NCI-H345 treated with DMSO at 0.1 percent for 48 hours (cell line): Measurements from ENCODE around the gene IGSF21.

Experiments
- DNase-seq: peaks from one replicate; lab custom pipeline; 2025; ENCODE audit not compliant: unreplicated experiment; lab: John Stamatoyannopoulos, UW

IGSF21 gene

DNA sequence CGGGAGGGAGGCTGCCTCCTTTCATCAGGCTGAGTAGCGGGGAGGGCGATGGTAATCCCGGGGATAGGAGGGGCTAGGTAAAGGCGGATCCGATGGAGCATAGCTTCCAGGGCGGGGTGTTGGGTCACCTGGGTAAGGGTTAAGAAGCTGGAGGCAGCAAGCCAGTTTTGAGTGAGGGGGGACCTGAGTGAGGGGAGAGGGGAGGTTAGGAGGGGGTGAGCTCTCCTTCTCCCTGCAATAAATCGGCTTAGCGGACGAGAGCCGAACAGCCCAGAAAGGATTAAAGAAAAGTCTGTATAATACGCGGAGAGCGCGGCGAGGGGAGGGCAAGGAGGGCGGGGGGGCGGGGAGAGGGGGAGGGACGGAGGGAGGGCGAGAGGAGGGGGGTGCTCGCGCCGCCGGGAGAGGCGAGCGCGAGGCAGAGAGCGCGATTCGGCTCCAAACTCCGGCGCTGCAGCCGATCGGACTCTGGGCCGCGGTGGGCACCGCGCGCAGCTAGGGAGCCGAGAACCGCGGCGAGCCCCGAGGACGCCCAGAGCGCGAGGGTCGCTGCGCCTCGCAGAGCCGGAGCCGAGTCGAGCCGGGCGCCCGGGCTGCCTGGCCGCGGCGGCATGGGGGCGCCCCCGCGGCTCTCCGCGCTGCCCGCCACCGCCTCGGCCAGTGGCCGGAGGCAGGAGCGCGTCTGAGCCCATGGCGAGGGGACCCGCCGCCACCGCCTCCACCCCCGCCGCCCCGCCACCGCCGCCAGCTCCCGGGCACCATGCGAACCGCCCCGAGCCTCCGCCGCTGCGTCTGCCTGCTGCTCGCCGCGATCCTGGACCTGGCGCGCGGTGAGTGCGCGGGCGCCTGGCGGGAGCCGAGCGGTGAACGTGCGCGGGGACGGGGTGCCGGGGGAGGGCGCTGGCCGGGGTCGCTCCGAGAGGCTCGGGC lies at the start of gene IGSF21:
Gene IGSF21 (plus strand): TSS at position 430 of the 930 bp plus-strand sequence. CDS start 331 bp downstream, at position 761.
- peak; percentile 30 for DNase-seq

- no peak for DNase-seq
These were observed 49.2 kb upstream of the IGSF21 start for GRCh38 chr1:18058206-18058921.

DNA sequence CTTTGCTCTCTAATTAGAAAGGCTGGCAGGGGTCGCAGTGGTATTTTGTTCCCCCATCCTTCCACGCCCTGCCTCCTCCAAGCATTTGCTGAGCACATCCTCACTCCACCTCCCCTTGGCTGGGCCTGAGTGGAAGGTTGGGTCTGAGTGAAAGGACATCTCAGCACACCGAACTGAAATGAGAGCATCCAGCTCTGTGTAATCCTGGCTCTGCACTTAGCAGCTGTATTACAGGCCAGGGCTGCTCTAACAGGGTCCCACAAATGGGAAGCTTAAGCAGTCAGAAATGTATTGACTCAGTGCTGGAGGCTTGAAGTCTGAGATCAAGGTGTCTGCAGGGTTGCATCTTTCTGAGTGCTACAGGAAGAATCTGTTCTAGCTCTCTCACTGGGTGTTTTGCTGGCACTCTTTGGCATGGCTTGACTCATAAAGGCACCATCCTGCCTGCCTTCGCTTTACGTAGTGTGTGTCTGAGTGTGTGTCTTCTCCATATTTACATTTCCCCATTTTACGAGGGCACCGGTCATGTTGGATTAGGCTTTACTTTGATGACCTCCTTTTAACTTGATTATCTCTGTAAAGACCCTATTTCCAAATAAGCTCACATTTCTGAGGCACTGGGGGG lies 48.5 kb upstream of the IGSF21 start:
- DNase-seq: no peak

- no peak for DNase-seq
These were observed 47.2 kb upstream of the IGSF21 start for GRCh38 chr1:18060366-18060765.

DNA sequence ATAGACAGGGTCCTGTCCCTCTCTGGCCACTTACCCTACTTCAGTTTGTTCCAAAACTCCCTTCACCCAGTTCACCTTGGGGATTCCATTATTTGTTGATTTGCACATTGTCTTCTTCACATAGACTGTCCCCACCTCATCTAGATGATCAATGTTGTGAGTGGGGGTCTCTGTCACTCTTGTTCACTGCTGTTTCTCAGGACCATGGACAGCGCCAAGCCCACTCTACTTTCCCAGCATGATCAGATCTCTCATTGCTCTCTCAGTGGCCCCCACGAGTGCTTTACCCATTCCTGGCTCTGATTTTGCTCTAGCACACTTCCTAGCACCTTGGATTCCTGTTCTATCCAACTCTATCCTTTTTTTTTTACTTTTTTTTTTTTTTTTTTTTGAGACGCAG lies 45.4 kb upstream of the IGSF21 start:
- no peak for DNase-seq

DNA sequence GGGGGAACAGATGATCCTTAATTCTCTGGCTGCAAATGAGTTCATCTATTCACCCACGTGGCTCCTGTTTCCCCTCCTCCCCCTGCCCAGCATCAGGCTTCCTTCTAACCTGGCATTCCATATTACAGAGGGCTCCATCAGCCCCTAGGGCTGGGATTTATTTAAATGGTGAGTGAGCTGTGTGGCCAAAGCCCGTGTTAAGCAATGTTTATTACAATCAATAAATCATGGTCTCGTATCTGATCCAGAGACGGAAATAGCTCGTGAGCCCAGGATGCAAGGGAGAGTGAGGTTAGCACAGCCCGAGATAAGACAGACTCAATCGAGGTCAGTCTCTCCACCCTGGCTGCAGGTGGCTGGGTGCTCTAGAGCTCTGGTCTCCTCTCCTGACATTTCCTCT lies 43.1 kb upstream of the IGSF21 start:
- DNase-seq: no peak

DNA sequence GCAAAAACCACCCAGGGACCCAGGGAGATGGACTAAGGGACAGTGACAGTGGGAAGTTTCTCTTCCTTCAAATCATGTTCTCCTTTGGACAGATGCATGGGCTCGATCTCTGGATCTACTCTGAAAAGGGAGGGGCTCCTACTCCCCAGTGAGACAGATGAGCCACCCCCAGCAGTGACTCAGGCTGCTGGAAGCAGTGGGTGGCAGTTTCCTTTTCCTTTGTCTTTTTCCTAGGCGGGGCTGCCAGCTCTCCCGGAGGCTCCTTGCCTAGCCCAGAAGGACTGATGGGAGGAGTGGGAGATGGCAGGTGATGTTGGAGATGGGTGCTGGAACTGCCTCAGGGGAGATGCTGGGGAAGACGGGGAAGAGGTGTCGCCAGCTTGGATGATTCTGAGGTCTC lies 41.0 kb upstream of the IGSF21 start:
- DNase-seq: no peak

GRCh38 chr1:18069903-18070302 lies 37.7 kb upstream of the IGSF21 start:
- no peak for DNase-seq

DNA sequence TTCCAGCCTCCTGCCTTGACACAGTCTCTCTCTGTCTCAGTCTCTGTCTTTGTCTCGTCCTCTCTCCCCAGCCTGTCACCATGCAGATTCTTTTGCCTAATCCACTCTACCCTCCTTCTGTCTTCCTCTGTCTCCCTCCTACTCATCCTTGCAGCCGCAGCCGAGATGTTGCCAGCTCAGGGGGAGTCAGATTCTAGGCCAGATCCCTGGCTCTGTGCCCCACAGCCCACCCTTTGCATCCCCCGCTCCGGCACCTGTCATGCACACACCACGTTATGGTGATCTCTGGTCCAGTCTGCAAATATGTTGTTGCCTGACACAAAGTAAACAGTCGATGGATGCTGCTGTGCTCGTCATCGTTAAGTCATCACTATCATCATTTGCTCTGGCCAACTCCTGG lies 35.5 kb upstream of the IGSF21 start:
- DNase-seq: peak; percentile 28

- DNase-seq: no peak
These were observed 34.4 kb upstream of the IGSF21 start for GRCh38 chr1:18073066-18073642.

DNA sequence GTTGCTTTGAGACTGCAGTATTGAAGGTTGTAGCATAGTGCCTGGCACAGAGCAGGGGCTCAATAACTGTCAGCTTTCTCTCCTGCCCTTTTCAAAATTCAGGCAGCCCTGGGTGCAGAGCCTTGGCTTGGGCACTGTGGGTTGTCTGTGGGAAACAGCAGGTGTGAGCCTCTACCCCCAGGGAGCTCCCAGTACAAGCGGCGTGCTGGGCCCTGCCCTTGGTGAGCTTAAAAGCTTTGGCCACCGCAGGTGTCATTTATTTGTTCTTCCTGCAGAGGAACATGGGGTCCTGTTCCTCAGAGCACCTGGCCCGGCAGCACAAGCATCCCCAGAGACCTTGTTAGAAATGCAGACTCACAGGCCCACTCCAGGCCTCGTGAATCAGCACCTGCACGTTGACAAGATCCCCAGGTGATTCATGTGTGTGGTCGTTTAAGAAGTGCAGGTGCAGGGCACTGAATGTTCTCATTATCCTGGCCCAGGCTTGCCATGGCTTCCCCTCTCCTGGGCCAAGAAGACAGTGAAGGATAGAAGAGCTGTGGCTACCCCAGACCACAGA lies 29.9 kb upstream of the IGSF21 start:
- DNase-seq: peak; percentile 97

GRCh38 chr1:18079941-18080735 lies 27.5 kb upstream of the IGSF21 start:
- peak; percentile 69 for DNase-seq

DNA sequence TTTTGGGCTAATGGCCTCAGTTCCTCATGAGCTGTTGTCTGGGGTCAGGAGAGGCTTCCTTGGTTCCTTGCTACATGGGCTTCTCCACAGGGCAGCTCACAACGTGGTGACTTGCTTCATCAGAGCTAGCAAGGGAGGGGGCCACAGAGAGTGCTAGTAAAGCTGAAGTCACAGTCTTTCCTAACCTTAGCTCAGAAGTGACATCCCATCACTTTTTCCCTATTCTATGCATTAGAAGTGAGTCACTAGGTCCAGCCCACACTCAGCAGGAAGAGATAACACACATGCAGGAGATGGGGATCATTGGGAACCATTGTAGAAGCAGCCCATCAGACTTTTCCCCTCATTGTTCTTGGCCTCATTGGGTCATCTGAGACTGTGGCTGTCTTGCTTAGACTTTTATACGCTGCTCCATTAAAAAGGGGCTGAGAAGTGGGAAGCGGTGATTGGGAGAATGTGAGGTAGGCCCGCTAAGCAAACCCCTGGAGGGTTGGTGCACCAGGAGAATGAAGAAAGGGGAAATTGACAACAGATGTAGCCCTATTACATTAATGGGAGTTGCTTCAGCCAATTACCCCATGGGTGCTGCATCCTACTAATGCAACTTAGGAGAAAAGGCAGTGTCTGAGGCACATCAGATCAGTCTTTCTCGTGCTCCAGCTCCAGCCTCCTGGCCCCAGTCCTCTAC lies 22.1 kb upstream of the IGSF21 start:
- DNase-seq: no peak

- no peak for DNase-seq
These were observed 19.5 kb upstream of the IGSF21 start for GRCh38 chr1:18088077-18088594.

DNA sequence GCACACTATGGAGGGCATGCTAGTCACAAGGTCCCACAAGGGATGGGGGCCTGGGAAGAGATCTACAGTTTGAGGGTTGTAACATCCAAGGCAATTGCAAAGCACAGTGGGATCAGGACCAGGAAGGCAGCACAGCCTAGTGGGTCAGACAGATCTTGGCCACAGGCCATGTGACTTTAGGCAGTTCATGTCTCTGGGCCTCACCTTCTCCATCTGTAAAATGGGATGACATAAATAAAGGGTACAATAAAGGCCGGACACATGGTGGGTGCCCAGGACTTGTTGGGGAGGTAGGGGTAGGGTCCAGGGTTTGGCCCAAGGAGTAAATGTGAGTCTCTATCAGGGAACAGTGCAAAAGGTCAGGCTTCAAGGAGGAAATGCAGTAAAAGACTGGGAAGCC lies 18.1 kb upstream of the IGSF21 start:
- no peak for DNase-seq

DNA sequence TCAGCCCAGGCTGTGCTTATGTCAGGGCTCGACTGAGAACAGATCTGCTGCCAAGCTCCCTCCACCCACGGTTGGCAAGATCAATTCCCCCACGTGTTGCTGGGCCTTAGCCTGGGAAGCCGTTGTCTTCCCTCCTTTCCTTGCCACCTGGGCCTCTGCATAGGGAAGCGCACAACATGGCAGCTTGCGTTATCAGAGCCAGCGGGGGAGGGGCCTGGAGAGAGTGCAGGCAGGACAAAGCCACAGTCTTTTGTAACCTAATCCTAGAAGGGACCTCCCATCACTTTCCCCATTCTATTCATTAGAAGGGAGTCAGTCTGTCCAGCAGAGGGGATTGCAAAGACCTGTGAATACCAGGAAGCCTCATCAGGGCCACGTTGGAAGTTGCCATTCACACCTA lies 17.0 kb upstream of the IGSF21 start:
- DNase-seq: no peak

DNA sequence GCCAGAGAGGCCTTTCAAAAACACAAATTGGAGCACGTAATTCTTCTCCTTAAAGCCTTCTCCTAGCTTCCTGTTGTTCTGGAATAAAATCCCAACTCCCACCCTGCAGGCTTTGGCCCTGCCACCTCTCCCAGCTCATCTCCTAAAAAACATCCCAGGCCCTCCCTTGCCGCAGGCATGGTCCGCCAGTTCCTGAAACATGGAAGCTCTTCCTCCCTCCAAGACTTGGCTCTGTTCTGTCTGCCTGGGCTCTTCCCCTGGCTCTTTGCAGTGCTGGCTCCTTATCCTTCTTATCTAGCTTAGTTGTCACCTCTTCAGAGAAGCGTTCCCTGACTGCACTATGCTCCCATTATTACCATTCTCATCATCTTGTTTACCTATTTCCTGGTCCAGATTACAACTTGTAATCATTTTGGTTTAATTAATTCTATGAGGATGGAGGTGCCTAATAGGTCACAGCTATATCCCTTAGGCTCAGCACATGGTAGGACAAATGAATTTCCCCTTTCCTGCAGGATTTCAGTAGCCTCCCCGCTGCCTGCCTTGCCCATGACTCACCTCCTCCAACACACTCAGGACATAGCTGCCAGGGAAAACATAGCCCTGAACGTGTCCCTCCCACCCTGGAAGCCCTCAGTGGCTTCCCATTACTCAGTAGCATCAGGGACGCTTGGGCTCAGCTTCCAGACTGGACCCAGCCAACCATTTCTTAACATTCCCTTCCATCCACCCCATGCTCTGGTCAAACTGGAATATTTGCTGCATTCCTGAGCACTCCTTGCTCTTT lies 15.7 kb upstream of the IGSF21 start:
- no peak for DNase-seq

- DNase-seq: no peak
These were observed 14.4 kb upstream of the IGSF21 start for GRCh38 chr1:18093193-18093592.

DNA sequence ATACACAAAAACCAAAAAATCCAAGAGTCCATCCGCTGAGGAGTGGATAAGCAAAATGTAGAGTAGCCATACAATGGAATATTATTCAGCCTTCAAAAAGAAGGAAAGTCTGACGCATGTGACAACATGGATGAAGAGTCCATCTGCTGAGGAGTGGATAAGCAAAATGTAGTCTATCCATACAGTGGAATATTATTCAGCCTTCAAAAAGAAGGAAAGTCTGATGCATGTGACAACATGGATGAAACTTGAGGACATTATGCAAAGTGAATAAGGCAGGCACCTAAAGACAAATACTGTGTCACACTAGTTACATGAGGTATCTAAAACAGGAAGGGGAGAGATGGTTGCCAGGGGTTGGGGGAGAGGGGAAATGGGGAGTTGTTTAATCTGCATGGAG lies 14.0 kb upstream of the IGSF21 start:
- DNase-seq: no peak
